H9 (cell line): ENCODE measurements around the gene HPCAL1. TPM values are rescaled to one million over a fixed set of nuclear protein-coding genes. Genes with fewer than 3 reads are reported as not detected.
A peak's percentile ranks its signal among the peaks of the same experiment; 100 is the strongest.

Source experiments
- DNase-seq: peaks from one replicate; pipeline ENCODE4 v3.0.0-alpha.2; 2017
- H2AFZ ChIP-seq: one replicate; pipeline ENCODE4 v1.6.1; 2013; ENCODE audit warnings: mild to moderate bottlenecking, low read length, control low read depth, moderate library complexity
- H2AK5ac ChIP-seq: 2 replicates; pipeline ENCODE4 v1.6.1; 2013; ENCODE audit warnings: low read length, control low read depth, mixed read lengths; ENCODE audit not compliant: insufficient read length
- H2BK120ac ChIP-seq: one replicate; pipeline ENCODE4 v1.6.1; 2013; ENCODE audit warnings: low read depth, mild to moderate bottlenecking, low read length, control low read depth, inconsistent platforms; ENCODE audit not compliant: poor library complexity, severe bottlenecking
- H2BK12ac ChIP-seq: 2 replicates; pipeline ENCODE4 v1.6.1; 2013; ENCODE audit warnings: low read length, control low read depth, mixed read lengths, low read depth; ENCODE audit not compliant: insufficient read length
- H2BK15ac ChIP-seq: 2 replicates; pipeline ENCODE4 v1.6.1; 2013; ENCODE audit warnings: low read depth, low read length, control low read depth
- H2BK20ac ChIP-seq: one replicate; pipeline ENCODE4 v1.6.1; 2013; ENCODE audit warnings: low read depth, mild to moderate bottlenecking, low read length, control low read depth, inconsistent platforms; ENCODE audit not compliant: poor library complexity, severe bottlenecking
- H2BK5ac ChIP-seq: 2 replicates; pipeline ENCODE4 v1.6.1; 2013; ENCODE audit warnings: low read length, control low read depth, mixed read lengths; ENCODE audit not compliant: insufficient read length
- H3K14ac ChIP-seq: 2 replicates; pipeline ENCODE4 v1.6.1; 2013; ENCODE audit warnings: low read length, control low read depth; ENCODE audit not compliant: insufficient read depth
- H3K18ac ChIP-seq: 2 replicates; pipeline ENCODE4 v1.6.1; 2013; ENCODE audit warnings: low read depth, mild to moderate bottlenecking, mixed read lengths, low read length, control low read depth; ENCODE audit not compliant: insufficient read length
- H3K23ac ChIP-seq: 2 replicates; pipeline ENCODE4 v1.6.1; 2013; ENCODE audit warnings: low read length, control low read depth, mixed read lengths, low read depth; ENCODE audit not compliant: insufficient read length
- H3K23me2 ChIP-seq: 2 replicates; pipeline ENCODE4 v1.6.1; 2013; ENCODE audit warnings: low read depth, mild to moderate bottlenecking, mixed read lengths, low read length, control low read depth; ENCODE audit not compliant: insufficient read length, poor library complexity, severe bottlenecking
- H3K27ac ChIP-seq: 2 replicates; pipeline ENCODE4 v1.5.1; 2013; ENCODE audit warnings: low read length, control low read depth, mixed read lengths, low read depth; ENCODE audit not compliant: insufficient read length
- H3K27me3 ChIP-seq: 2 replicates; pipeline ENCODE4 v1.6.1; 2013; ENCODE audit warnings: low read length, control low read depth, inconsistent platforms; ENCODE audit not compliant: insufficient read depth
- H3K4ac ChIP-seq: 2 replicates; pipeline ENCODE4 v1.6.1; 2013; ENCODE audit warnings: low read depth, mild to moderate bottlenecking, control low read depth, inconsistent platforms, low read length, moderate library complexity
- H3K4me1 ChIP-seq: 2 replicates; pipeline ENCODE4 v1.6.1; 2013; ENCODE audit warnings: low read length, control low read depth, inconsistent platforms; ENCODE audit not compliant: insufficient read depth
- H3K4me2 ChIP-seq: 2 replicates; pipeline ENCODE4 v1.6.1; 2013; ENCODE audit warnings: low read length, control low read depth, mixed read lengths; ENCODE audit not compliant: insufficient read length, insufficient read depth
- H3K56ac ChIP-seq: 2 replicates; pipeline ENCODE4 v1.6.1; 2013; ENCODE audit warnings: low read depth, mild to moderate bottlenecking, mixed read lengths, low read length, control low read depth; ENCODE audit not compliant: insufficient read length
- H3K79me1 ChIP-seq: 2 replicates; pipeline ENCODE4 v1.6.1; 2013; ENCODE audit warnings: low read depth, mild to moderate bottlenecking, moderate library complexity, low read length, control low read depth, inconsistent platforms; ENCODE audit not compliant: insufficient read depth, poor library complexity, severe bottlenecking
- H3K79me2 ChIP-seq: 2 replicates; pipeline ENCODE4 v1.6.1; 2013; ENCODE audit warnings: low read length, control low read depth, inconsistent platforms; ENCODE audit not compliant: insufficient read depth
- H3K9ac ChIP-seq: 2 replicates; pipeline ENCODE4 v1.6.1; 2013; ENCODE audit warnings: low read length, control low read depth, mixed read lengths; ENCODE audit not compliant: insufficient read length; ENCODE audit errors: extremely low read depth
- H3K9me3 ChIP-seq: one replicate; pipeline ENCODE4 v1.6.1; 2013; ENCODE audit warnings: low read depth, low read length, inconsistent platforms; ENCODE audit not compliant: control insufficient read depth
- H3T11ph ChIP-seq: one replicate; pipeline ENCODE4 v1.6.1; 2013; ENCODE audit warnings: mild to moderate bottlenecking, low read length, control low read depth, inconsistent platforms
- H4K20me1 ChIP-seq: one replicate; pipeline ENCODE4 v1.6.1; 2013; ENCODE audit not compliant: control insufficient read depth, insufficient read length, insufficient read depth
- H4K5ac ChIP-seq: 2 replicates; pipeline ENCODE4 v1.6.1; 2013; ENCODE audit warnings: low read depth, mild to moderate bottlenecking, mixed read lengths, low read length, control low read depth; ENCODE audit not compliant: insufficient read length
- H4K8ac ChIP-seq: replicated peaks from 2 replicates; pipeline ENCODE4 v1.6.1; 2013; ENCODE audit warnings: low read length, control low read depth, mixed read lengths, low read depth; ENCODE audit not compliant: insufficient read length
- H4K91ac ChIP-seq: 2 replicates; pipeline ENCODE4 v1.6.1; 2013; ENCODE audit warnings: low read depth, mild to moderate bottlenecking, moderate library complexity, mixed read lengths, low read length, control low read depth; ENCODE audit not compliant: insufficient read length
- H3K27ac Mint-ChIP-seq, 3 experiments: 2 replicates in 2 of 3; 3 replicates in 1 of 3; pipeline ENCODE4 v1.8.0; 2020 to 2021; ENCODE audit warnings: mixed read lengths in 3 of 3, mild to moderate bottlenecking in 1 of 3, moderate library complexity in 1 of 3
- H3K27me3 Mint-ChIP-seq: 2 replicates; pipeline ENCODE4 v1.8.0; 2021; ENCODE audit warnings: low read depth, mild to moderate bottlenecking, moderate library complexity, mixed read lengths
- H3K36me3 Mint-ChIP-seq, 3 experiments: 2 replicates in 2 of 3; 3 replicates in 1 of 3; pipeline ENCODE4 v1.8.0; 2020 to 2021; ENCODE audit warnings: low read depth in 3 of 3, mixed read lengths in 3 of 3; ENCODE audit not compliant: insufficient read depth in 1 of 3
- H3K4me1 Mint-ChIP-seq, 2 experiments: 2 replicates each; pipeline ENCODE4 v1.8.0; 2020; ENCODE audit warnings: mixed read lengths in 2 of 2
- H3K4me3 Mint-ChIP-seq, 2 experiments: 2 replicates in 1 of 2; 3 replicates in 1 of 2; pipeline ENCODE4 v1.8.0; 2020 to 2021; ENCODE audit warnings: mild to moderate bottlenecking in 2 of 2, mixed read lengths in 2 of 2, moderate library complexity in 1 of 2
- H3K9me3 Mint-ChIP-seq, 2 experiments: 2 replicates in 1 of 2; 3 replicates in 1 of 2; pipeline ENCODE4 v1.8.0; 2020; ENCODE audit warnings: mild to moderate bottlenecking in 2 of 2, mixed read lengths in 2 of 2, moderate library complexity in 1 of 2
- WGBS: extraction: QIAGEN DNeasy Blood & Tissue Kit; methylation state at CpG from one replicate; pipeline ENCODE4 v1.1.7; 2013; ENCODE audit warnings: missing lambda C conversion rate, low lambda C conversion rate, mixed read lengths; ENCODE audit not compliant: insufficient read length; ENCODE audit errors: extremely low coverage; 5-methylcytosine and 5-hydroxymethylcytosine counted together
- total RNA-seq: library from RNA; stranded (reverse); gene quantifications from 2 replicates; pipeline ENCODE4 v1.2.1, GENCODE V29; 2021
- TF ChIP-seq, protein P1 (sequence below): fragments of 200-600 bp; sonication (generic); conservative IDR thresholded peaks from 3 replicates; pipeline ENCODE4 v1.8.0; 2021; ENCODE audit warnings: antibody characterized with exemption, mild to moderate bottlenecking

Gene HPCAL1
- total RNA-seq, 1 experiment from 2014 or later, result 4.7 TPM

GRCh38 chr2:10341193-10341592, 38.5 kb downstream of the HPCAL1 start:
- no peak overlapping the region for H3K4me3 Mint-ChIP-seq
- H3K4me2 ChIP-seq, result no peak overlapping the region
- peak overlapping the region in 1 of 3 experiments; percentile 76; a peak in 1 of 7 replicates for H3K27ac Mint-ChIP-seq

More at GRCh38 chr2:10341193-10341592, 38.5 kb downstream of the HPCAL1 start:
- peaks cover 0 to 5% of the 10 kb centered on the region in 2 experiments; a peak in 2 of 4 replicates for H3K4me1 Mint-ChIP-seq
- no peaks in the 10 kb centered on the region; the same call in 1 of the 2 replicates for H3K27me3 ChIP-seq
- no peak overlapping the region for H2AFZ ChIP-seq
- H3K18ac ChIP-seq, result no peak overlapping the region
- no peak overlapping the region for H2BK5ac ChIP-seq
- no peak overlapping the region for H3K9ac ChIP-seq
- H4K91ac ChIP-seq, result no peak overlapping the region
- no peak overlapping the region for H3K27ac ChIP-seq
- no peak overlapping the region for H3K23ac ChIP-seq
- no peak overlapping the region for H3K14ac ChIP-seq
- no peaks in the 10 kb centered on the region for H3K9me3 ChIP-seq
- H3K36me3 Mint-ChIP-seq, result no peaks in the 10 kb centered on the region
- no peak overlapping the region for H4K5ac ChIP-seq
- no peaks in the 10 kb centered on the region for H4K20me1 ChIP-seq
- H2AK5ac ChIP-seq, result no peak overlapping the region
- no peaks in the 10 kb centered on the region for H3K4me1 ChIP-seq
- no peaks in the 10 kb centered on the region for H3K79me1 ChIP-seq
- H3K4ac ChIP-seq, result no peak overlapping the region
- no peak overlapping the region for H3K56ac ChIP-seq
- H3T11ph ChIP-seq, result no peak overlapping the region
- H3K79me2 ChIP-seq, result no peaks in the 10 kb centered on the region
- no peaks in the 10 kb centered on the region for H3K23me2 ChIP-seq
- no peak overlapping the region for H2BK20ac ChIP-seq
- peaks cover 1% of the 10 kb centered on the region; the same call in 1 of the 2 replicates for H3K27me3 Mint-ChIP-seq
- WGBS, result no CpG with 5 or more reads among the region's 8 CpGs
- no peak for DNase-seq
- H2BK12ac ChIP-seq, result no peak overlapping the region
- no peaks in the 10 kb centered on the region for H3K9me3 Mint-ChIP-seq
- H2BK15ac ChIP-seq, result no peak overlapping the region
- no peak overlapping the region for H2BK120ac ChIP-seq
- TF ChIP-seq, protein P1, sequence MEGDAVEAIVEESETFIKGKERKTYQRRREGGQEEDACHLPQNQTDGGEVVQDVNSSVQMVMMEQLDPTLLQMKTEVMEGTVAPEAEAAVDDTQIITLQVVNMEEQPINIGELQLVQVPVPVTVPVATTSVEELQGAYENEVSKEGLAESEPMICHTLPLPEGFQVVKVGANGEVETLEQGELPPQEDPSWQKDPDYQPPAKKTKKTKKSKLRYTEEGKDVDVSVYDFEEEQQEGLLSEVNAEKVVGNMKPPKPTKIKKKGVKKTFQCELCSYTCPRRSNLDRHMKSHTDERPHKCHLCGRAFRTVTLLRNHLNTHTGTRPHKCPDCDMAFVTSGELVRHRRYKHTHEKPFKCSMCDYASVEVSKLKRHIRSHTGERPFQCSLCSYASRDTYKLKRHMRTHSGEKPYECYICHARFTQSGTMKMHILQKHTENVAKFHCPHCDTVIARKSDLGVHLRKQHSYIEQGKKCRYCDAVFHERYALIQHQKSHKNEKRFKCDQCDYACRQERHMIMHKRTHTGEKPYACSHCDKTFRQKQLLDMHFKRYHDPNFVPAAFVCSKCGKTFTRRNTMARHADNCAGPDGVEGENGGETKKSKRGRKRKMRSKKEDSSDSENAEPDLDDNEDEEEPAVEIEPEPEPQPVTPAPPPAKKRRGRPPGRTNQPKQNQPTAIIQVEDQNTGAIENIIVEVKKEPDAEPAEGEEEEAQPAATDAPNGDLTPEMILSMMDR, result no peak
- H4K8ac ChIP-seq, result no peak overlapping the region
